IMR-90 (cell line): ENCODE measurements around the gene AMN. TPM values are rescaled to one million over a fixed set of nuclear protein-coding genes. Genes with fewer than 3 reads are reported as not detected.

ENCODE experiments used
- MAZ ChIP-seq: IDR thresholded peaks from 2 replicates; pipeline ENCODE4 v1.6.1; 2012; ENCODE audit warnings: low read depth, mild to moderate bottlenecking, low read length, improper control_type of control experiment, moderate library complexity, borderline replicate concordance
- polyA plus RNA-seq, 3 experiments: library from polyadenylated mRNA; depleted of rRNA; stranded (reverse); fragments of >200 nt; gene quantifications; 2 replicates each; pipeline ENCODE4 v1.2.3, GENCODE V29; 2012; ENCODE audit warnings: low replicate concordance in 1 of 3
- total RNA-seq: library from RNA; depleted of rRNA; stranded (reverse); fragments of >200 nt; gene quantifications from 2 replicates; pipeline ENCODE4 v1.2.3, GENCODE V29; 2012
- TF ChIP-seq, protein P1 (sequence below): conservative IDR thresholded peaks from 2 replicates; pipeline ENCODE4 v1.5.1; 2012; ENCODE audit warnings: mild to moderate bottlenecking, low read depth, low read length, improper control_type of control experiment

AMN gene
- total and polyA plus RNA-seq, 2 of the 4 experiments (the other 2 are of a cell fraction) = under 0.01 to 0.24 TPM

DNA sequence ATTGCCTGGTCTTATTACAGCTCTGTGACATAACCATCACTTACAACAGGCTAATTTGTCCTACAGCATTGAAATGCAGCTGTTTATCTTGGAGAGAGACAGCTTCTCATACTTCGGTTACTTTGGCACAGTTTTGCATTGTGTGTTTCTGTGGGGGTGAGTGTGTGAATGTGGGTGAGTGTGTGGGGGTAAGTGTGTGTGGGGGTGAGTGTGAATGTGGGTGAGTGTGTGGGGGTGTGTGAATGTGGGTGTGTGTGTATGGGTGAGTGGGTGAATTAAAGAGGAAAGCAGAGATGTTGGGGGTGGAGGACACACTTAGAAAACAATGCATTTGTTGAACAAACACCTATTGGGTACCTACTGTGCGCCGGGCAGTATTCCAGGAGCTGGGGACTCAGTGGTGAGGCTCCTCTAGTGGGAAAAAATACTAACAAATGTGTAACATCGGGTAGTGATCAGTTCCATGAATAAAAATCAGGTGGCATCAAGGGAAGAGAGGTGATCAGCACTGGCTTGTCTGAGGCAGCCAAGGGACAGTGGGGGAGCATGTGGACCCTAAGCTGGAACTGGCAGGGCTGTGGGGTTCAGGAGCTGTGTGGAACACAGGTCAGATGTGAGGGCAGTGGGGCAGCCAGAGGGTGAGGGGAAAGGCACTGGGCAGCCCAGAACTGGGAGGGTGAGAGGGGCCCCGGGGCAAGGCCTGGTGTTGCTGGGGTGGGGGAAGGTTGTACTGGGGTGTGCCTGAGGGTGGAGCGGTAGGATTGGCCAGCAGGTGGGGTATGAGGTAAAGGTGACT is 44.1 kb upstream of the AMN start (continued):
- TF ChIP-seq, protein P1, sequence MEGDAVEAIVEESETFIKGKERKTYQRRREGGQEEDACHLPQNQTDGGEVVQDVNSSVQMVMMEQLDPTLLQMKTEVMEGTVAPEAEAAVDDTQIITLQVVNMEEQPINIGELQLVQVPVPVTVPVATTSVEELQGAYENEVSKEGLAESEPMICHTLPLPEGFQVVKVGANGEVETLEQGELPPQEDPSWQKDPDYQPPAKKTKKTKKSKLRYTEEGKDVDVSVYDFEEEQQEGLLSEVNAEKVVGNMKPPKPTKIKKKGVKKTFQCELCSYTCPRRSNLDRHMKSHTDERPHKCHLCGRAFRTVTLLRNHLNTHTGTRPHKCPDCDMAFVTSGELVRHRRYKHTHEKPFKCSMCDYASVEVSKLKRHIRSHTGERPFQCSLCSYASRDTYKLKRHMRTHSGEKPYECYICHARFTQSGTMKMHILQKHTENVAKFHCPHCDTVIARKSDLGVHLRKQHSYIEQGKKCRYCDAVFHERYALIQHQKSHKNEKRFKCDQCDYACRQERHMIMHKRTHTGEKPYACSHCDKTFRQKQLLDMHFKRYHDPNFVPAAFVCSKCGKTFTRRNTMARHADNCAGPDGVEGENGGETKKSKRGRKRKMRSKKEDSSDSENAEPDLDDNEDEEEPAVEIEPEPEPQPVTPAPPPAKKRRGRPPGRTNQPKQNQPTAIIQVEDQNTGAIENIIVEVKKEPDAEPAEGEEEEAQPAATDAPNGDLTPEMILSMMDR = no peak
- no peak for TF ChIP-seq MAZ
